Measurements from ENCODE around the gene STAT2. TPM values are rescaled to one million over a fixed set of nuclear protein-coding genes. Genes with fewer than 3 reads are reported as not detected.

Gene STAT2
- 147 and 327 TPM in 2 replicates for total RNA-seq

DNA sequence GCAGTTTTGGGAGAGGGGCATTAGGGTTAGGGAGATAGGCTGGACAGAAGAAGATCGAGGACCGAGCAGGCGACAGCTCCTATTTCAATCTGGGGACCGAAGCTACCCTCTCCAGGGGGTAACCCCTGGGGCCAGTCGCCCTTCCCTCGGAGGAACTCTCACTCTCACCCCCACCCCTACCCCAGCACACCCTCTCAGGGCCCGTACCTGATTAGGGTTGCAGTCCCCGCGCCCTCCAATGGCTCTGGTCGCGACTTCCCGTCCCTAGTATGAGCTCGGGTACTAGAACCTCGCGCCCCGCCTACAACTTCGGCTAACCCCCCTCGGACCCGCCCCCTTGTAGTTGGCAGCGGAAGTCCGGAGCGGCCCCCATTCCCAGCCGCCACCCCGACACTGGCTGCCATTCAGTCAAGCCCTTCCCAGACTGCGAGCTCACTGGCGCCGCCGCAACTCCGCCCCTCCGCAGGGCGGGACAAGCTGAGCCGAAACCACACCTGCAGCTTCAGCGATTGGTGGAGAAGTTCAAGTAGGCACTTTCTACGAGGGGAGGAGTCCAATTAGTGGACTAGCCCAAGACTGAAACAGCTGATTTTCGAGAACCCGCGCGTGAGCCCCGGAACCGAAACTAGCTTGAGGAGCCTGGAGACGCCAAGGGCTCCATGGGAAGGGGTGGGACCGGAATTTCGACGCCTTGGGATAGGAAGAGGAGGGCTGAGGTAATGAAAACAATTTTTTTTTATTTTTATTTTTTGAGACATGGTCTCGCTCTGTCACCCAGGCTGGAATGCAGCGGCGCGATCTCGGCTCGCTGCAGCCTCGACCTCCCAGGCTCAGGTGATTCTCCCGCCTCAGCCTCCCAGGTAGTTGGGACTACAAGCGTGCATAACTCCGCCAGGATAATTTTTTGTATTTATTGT, at the start of gene STAT2:
Gene STAT2, minus strand, starts transcription at position 257 of the 917 bp plus-strand sequence. CDS start 3,536 bp downstream, outside the sequence.

GRCh38 chr12:56362130-56363059, 2.5 kb upstream of the STAT2 start, which contains the start of gene APOF:
Gene APOF, minus strand, starts transcription at chr12:56362857. Its CDS starts 112 bp downstream, at chr12:56362745.

GRCh38 chr12:56338308-56339157, 21.4 kb downstream of the STAT2 start, which contains the start of gene IL23A:
Gene IL23A, plus strand, starts transcription at chr12:56338884. Its CDS starts 161 bp downstream, at chr12:56339045.

DNA sequence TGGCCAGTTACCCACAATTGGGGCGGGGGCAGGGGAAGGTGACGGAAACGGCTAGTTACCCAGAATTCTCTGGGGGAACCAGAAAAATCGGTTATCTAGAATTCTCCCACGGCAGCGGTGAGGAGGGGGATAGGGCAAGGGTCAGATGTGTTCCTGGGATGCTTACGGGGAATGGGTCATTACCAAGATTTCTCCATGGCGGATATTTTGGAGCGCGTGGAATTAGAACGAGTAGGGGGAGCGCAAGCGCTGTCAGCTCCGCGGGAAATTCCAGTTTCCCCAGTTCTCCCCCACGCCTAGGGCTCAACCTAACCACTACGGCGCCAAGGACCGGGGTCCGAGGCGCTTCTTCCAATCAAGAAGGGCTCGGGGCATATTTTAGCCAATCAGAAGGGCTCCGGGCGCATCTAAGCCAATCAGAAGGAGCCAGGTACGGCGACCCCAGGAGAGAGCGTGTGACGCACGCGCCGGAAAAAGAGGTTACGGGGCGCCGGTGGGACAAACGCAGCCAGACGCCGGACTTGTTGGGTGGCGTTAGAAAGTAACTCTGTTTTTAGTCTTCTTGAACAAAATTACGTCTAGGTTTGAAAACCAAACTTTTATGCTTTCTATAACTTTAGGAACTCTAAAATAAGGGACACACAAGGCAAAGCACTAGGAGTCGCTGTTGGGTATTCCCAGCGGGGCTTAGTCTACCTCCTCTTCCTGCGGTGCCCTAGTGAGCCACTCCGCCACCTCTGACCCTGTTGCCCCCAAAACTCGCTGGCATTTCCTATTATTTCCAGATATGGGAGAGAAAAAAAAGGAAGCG, 26.0 kb downstream of the STAT2 start, which contains the start of gene PAN2:
Gene PAN2, minus strand, starts transcription at position 322 of the 811 bp plus-strand sequence. CDS start 906 bp downstream, outside the sequence.

DNA sequence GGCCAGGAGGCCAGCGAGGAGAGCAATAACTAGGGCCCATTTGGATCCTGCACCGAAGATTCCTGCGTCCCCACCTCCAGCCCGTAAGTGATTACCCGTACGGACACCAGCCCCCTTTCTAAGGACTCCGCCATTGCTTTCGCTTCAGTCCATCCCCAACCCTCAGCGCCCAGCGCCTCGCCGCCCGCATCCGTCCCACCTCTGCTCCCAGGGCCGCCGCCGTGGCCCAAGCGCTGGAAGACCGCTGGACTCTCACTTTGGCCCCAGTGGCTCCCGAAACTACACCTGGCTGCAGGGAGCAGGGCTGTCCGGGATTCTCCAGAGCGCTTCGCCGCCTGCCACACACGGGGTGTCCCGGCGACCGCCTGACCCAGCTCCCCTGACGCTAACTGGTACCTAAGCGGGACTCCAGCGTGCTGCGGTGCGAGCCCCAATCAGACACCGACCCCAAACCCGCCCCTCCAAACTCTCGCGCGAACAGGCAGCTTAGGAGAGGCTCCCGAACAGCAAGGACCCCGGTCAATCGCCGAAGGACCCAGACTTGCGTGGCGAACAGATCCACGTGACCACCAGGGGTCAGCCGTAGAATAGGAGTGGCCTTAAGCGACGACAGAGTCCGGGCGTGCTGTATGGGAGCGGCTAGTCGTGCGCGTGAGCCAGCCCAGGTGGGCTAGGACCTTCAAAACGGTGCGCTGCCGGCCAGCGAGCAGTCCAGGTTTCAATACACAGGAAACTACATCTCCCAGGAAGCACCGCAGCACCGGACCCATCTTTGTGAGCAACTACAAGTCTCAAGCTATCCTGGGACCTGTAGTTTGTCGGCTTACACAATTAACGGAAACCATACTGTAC, 44.1 kb downstream of the STAT2 start, which contains the start of gene CNPY2:
Gene CNPY2, minus strand, starts transcription at position 367 of the 852 bp plus-strand sequence. CDS start 771 bp downstream, outside the sequence.

DNA sequence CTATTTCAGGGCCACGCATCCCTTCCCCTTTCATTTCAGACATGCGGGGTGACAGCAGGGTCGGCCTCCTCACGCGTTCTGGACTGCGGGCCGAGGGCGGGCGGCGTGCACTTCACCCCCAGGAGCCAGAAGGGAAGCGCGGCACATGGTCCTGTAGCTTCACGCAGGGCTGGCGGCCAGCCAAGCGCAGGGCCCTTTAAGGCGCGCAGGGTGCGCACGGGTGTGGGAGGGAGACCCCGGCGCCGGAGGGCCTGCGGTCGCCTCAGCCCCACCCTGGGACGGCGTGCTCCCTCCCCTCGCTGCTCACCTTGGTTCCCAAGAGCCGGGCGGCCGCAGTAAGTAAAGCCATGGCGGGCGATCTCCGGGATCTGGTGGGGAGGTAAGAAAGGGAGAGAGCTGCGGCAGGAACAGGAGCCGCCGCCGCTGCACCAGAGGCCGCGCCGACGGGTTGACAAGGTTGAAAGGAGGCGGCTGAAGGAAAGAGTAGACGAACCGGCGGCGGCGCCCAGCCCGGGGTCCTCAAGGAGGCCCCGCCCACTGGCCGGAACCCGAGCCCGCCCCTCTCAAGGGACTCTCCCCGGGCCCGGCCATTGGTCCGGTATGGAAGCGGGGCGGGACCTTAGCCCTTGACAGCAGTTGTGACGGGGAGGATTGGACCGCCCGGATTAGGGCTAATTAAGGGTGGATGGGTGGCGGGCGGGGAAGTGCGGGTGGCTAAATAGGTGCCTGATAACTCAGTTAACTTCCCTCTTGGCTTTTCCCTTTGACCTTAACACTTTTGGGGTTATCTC, 59.9 kb downstream of the STAT2 start, which contains the start of gene CS:
Gene CS, minus strand, starts transcription at position 478 of the 791 bp plus-strand sequence. Its CDS starts 129 bp downstream, at position 349.

Other genes starting within 250 kb of the STAT2 start
- 1,557 and 2,417 TPM in 2 replicates for gene RPL41, start 243.5 kb downstream of the STAT2 start, total RNA-seq
- 4.7 and 6.3 TPM in 2 replicates for gene ZC3H10, start 241.8 kb downstream of the STAT2 start, total RNA-seq
- gene ESYT1, start 231.8 kb downstream of the STAT2 start, total RNA-seq: 475 and 484 TPM in 2 replicates
- gene MYL6B, start 207.5 kb downstream of the STAT2 start, total RNA-seq: 59.2 and 112 TPM in 2 replicates
- 2,082 and 2,483 TPM in 2 replicates for gene MYL6, start 201.7 kb downstream of the STAT2 start, total RNA-seq
- 46.2 and 47.1 TPM in 2 replicates for gene SMARCC2, start 170.6 kb downstream of the STAT2 start, total RNA-seq
- gene RNF41, start 138.2 kb downstream of the STAT2 start, total RNA-seq: 117 and 180 TPM in 2 replicates
- gene NABP2, start 135.8 kb downstream of the STAT2 start, total RNA-seq: 19.0 and 34.4 TPM in 2 replicates
- 1.00 TPM in 1 of 2 replicates, not detected in the other for gene SLC39A5, start 130.1 kb downstream of the STAT2 start, total RNA-seq
- gene ANKRD52, start 101.7 kb downstream of the STAT2 start, total RNA-seq: 18.0 and 21.7 TPM in 2 replicates
- 6.2 and 7.4 TPM in 2 replicates for gene COQ10A, start 93.2 kb downstream of the STAT2 start, total RNA-seq
- 68.9 and 122 TPM in 2 replicates for gene CS, start 59.8 kb downstream of the STAT2 start, total RNA-seq
- 87.5 and 89.6 TPM in 2 replicates for gene CNPY2, start 44.1 kb downstream of the STAT2 start, total RNA-seq
- gene PAN2, start 26.1 kb downstream of the STAT2 start, total RNA-seq: 22.6 and 25.4 TPM in 2 replicates
- gene IL23A, start 21.2 kb downstream of the STAT2 start, total RNA-seq: 0.22 TPM in 1 of 2 replicates, not detected in the other
- not detected in 2 replicates for gene APOF, start 2.8 kb upstream of the STAT2 start, total RNA-seq
- 12.1 and 31.5 TPM in 2 replicates for gene TIMELESS, start 89.3 kb upstream of the STAT2 start, total RNA-seq
- not detected in 2 replicates for gene MIP, start 94.5 kb upstream of the STAT2 start, total RNA-seq
- 1.5 and 1.7 TPM in 2 replicates for gene SPRYD4, start 108.5 kb upstream of the STAT2 start, total RNA-seq
- 0.22 and 0.25 TPM in 2 replicates for gene GLS2, start 128.1 kb upstream of the STAT2 start, total RNA-seq
- gene RBMS2, start 161.7 kb upstream of the STAT2 start, total RNA-seq: 6.8 and 8.6 TPM in 2 replicates